Ovary (tissue), 9 donors: ENCODE results near the gene ZIC4. TPM values are rescaled to one million over a fixed set of nuclear protein-coding genes. Genes with fewer than 3 reads are reported as not detected.

Source experiments
- DNase-seq, 5 donors: peaks; one replicate each; pipeline ENCODE4 v3.0.0-alpha.2; 2019 to 2020
- H3K27ac ChIP-seq, 2 donors: fragments of 200-600 bp; one replicate each; pipeline versions ENCODE4 v1.5.1 to v1.8.0; 2019 to 2022
- H3K27me3 ChIP-seq: fragments of 200-600 bp; one replicate; pipeline ENCODE4 v1.8.0; 2022
- H3K36me3 ChIP-seq: fragments of 200-600 bp; sonication (generic); one replicate; pipeline ENCODE4 v1.5.1; 2019
- H3K4me1 ChIP-seq: one replicate; pipeline ENCODE4 v1.8.1; 2013; ENCODE audit warnings: mild to moderate bottlenecking, moderate library complexity; ENCODE audit not compliant: insufficient read depth
- H3K4me3 ChIP-seq: fragments of 200-600 bp; sonication (generic); one replicate; pipeline ENCODE4 v1.5.1; 2017
- H3K9me3 ChIP-seq, 2 donors: fragments of 200-600 bp in 1 of 2; sonication (generic) in 1 of 2; one replicate each; pipeline versions ENCODE4 v1.5.1 to v1.8.1; 2013 to 2019; ENCODE audit warnings: mild to moderate bottlenecking in 1 of 2, moderate library complexity in 1 of 2
- CTCF ChIP-seq, 3 donors: fragments of 450-650 bp in 2 of 3; fragments of 200-600 bp in 1 of 3; IDR thresholded peaks; one replicate each; pipeline versions ENCODE4 v1.5.1 to v1.8.0; 2016 to 2022; ENCODE audit warnings: antibody characterized with exemption in 3 of 3, mild to moderate bottlenecking in 1 of 3
- EP300 ChIP-seq: sonication (generic); formaldehyde crosslinking; IDR thresholded peaks from one replicate; pipeline ENCODE4 v1.6.1; 2017; ENCODE audit warnings: antibody characterized with exemption
- POLR2A ChIP-seq: fragments of 450-650 bp; IDR thresholded peaks from one replicate; pipeline ENCODE4 v1.6.1; 2017; ENCODE audit warnings: antibody characterized with exemption, mild to moderate bottlenecking, moderate library complexity
- WGBS, 3 donors: extraction: QIAGEN DNeasy Blood & Tissue Kit in 1 of 3; methylation state at CpG; one replicate each; pipeline versions ENCODE4 v1.1.5 to v1.1.7; 2013 to 2017; 5-methylcytosine and 5-hydroxymethylcytosine counted together
- intact Hi-C, 4 donors: fragments of 100-400 bp; cut with DNase I; formaldehyde crosslinking; loops; one replicate each; pipeline versions ENCODE4 v1.11.0 to v1.15.1; 2022 to 2023
- polyA plus RNA-seq, 2 donors: library from polyadenylated mRNA; stranded (reverse); fragments of 200-250 nt in 1 of 2; fragments of 350-450 nt in 1 of 2; fragmentation: Illumina TruSeq in 1 of 2; extraction: RNeasy Lipid Tissue Mini Kit (QIAGEN cat#74804) in 1 of 2; gene quantifications; one replicate each; pipeline ENCODE4 v1.2.3, GENCODE V29; 2013 to 2014
- total RNA-seq, 7 donors: library from RNA; depleted of rRNA in 2 of 7; stranded (reverse); fragments of >200 nt in 2 of 7; fragmentation: NEBNext Ultra II Directional in 3 of 7; extraction: Animal tissue kit (Norgen Biotek cat#: 25700) in 3 of 7; gene quantifications; one replicate each; pipeline versions ENCODE4 v1.1.0 to v1.2.4, GENCODE V29; 2016 to 2023
- donor health status: DM: no; HTN: no; CAD: no; lungs with moderate emphysema.
- donor health status: DM: no; HTN: no; CAD: no.
- donor health status: Bipolar disorder and iron deficiency.
- donor health status: DM: yes; HTN: yes; CAD: no.
- donor health status: DM: no; HTN: no; CAD: no.
- donor health status: DM: yes; HTN: yes; CAD: no.

The ZIC4 gene
- total and polyA plus RNA-seq, 9 donors: not detected

GRCh38 chr3:147425388-147425850 lies 19.1 kb upstream of the ZIC4 start:
- intact Hi-C loops: loop anchor here in 1 of 4 donors (10.0 kb wide), 1 partner anchor 1371 kb away; no protein-coding TSS in a partner anchor
- Histone ChIP-seq H3K36me3 (no peaks in the 10 kb centered on the region), H3K4me1 (no peaks in the 10 kb centered on the region), H3K4me3 (no peak overlapping the region), H3K27me3 (no peaks in the 10 kb centered on the region), H3K27ac (no peak overlapping the region), H3K9me3 (no peaks in the 10 kb centered on the region)
- TF ChIP-seq POLR2A (no peak), EP300 (no peak), CTCF (IDR thresholded peaks at IDR 0.05) (no peak)
- no peak for DNase-seq
- WGBS, 3 donors: 21 to 25% (median 22%) methylated on average over 1 of the region's 1 CpG

GRCh38 chr3:147424581-147425387 lies 18.4 kb upstream of the ZIC4 start:
- intact Hi-C loops: loop anchor here in 1 of 4 donors (10.0 kb wide), 1 partner anchor 1370 kb away; no protein-coding TSS in a partner anchor
- TF ChIP-seq EP300 (no peak), CTCF (IDR thresholded peaks at IDR 0.05) (no peak), POLR2A (no peak)
- Histone ChIP-seq H3K27ac (no peak overlapping the region), H3K9me3 (no peaks in the 10 kb centered on the region), H3K4me3 (no peak overlapping the region), H3K4me1 (no peaks in the 10 kb centered on the region), H3K36me3 (no peaks in the 10 kb centered on the region), H3K27me3 (no peaks in the 10 kb centered on the region)
- DNase-seq: no peak
- WGBS, 3 donors: 10 to 11% (median 10%) methylated on average over 14 of the region's 14 CpGs

GRCh38 chr3:147423798-147424580 lies 17.6 kb upstream of the ZIC4 start:
- no peak overlapping the region for H3K4me3 ChIP-seq
- H3K36me3 ChIP-seq: no peaks in the 10 kb centered on the region
- DNase-seq: no peak
- H3K4me1 ChIP-seq: peaks cover 4% of the 10 kb centered on the region
- H3K27ac ChIP-seq: no peak overlapping the region
- TF ChIP-seq EP300 (no peak), CTCF (IDR thresholded peaks at IDR 0.05) (no peak), POLR2A (no peak)
- intact Hi-C loops: loop anchor here in 1 of 4 donors (10.0 kb wide), 1 partner anchor 1369 kb away; no protein-coding TSS in a partner anchor
- no peaks in the 10 kb centered on the region for H3K27me3 ChIP-seq
- no peaks in the 10 kb centered on the region for H3K9me3 ChIP-seq
- WGBS, 3 donors: 7 to 8% (median 7%) methylated on average over 33 of the region's 33 CpGs

GRCh38 chr3:147423537-147423797 lies 17.1 kb upstream of the ZIC4 start:
- no peaks in the 10 kb centered on the region for H3K27me3 ChIP-seq
- intact Hi-C loops: loop anchor here in 1 of 4 donors (10.0 kb wide), 1 partner anchor 1369 kb away; no protein-coding TSS in a partner anchor
- H3K9me3 ChIP-seq: no peaks in the 10 kb centered on the region
- no peak for DNase-seq
- 1 to 4% (median 2%) methylated on average over 3 of the region's 3 CpGs for WGBS, 3 donors
- TF ChIP-seq EP300 (no peak), POLR2A (no peak), CTCF (IDR thresholded peaks at IDR 0.05) (no peak)
- peaks cover 4% of the 10 kb centered on the region for H3K4me1 ChIP-seq
- H3K4me3 ChIP-seq: no peak overlapping the region
- H3K27ac ChIP-seq: no peak overlapping the region
- no peaks in the 10 kb centered on the region for H3K36me3 ChIP-seq
